Measurements from ENCODE around the gene THAP12. TPM values are rescaled to one million over a fixed set of nuclear protein-coding genes. Genes with fewer than 3 reads are reported as not detected.

THAP12 gene
- total and polyA plus RNA-seq, 2 of the 13 experiments (the other 11 are each of a cell fraction or from before 2014, with no cell fraction given), result 18.8 to 51.3 TPM

DNA sequence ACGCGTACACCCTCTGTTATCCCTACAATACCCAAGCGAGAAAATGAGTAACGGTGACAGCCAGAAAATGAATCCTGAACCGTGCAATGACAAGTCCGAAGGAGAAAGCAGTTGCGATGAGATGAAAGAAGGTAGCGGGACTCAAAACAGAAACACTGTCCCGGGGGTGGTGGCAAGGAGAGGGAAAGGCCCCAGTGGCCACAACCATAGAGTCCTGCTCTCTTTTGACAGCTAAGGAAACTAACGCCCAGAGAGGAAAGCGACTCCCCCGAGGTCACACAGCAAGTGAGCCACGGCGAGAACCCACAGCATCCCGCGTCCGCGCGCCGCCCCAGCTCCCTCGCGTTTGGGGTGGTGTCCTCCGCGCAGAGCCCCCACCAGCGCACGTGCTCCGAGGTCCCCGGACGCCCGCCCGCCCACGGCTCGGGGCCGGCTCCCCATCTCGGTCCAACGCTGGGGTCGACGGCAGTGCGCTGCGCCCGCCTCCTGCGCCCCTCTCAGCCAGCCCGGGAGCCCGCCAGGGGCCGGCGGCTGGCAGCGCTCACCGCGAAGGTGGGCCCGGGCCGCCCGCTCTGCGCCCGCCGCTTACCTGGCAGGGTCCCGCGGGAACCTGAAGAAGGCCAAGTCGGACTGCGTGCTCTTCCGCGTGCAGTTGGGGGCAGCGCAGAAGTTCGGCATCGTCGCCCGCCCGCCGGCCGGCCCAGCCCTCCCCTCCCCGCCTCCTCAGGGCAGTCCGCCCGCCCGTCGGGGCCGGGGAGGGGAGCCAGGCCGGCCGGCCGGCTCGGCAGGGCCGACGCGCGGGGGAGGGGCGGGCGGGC lies 564 bp downstream of the THAP12 start (continued):
- no peak for TF ChIP-seq MAF1 (CRISPR knock-in tag; IDR thresholded peaks at IDR 0.05; ENCODE audit: borderline replicate concordance)
- no peak for TF ChIP-seq ZFYVE20 (CRISPR knock-in tag; IDR thresholded peaks at IDR 0.05; ENCODE audit: borderline replicate concordance, low read depth)
- TF ChIP-seq PAX8 (CRISPR knock-in tag; IDR thresholded peaks at IDR 0.05; ENCODE audit: borderline replicate concordance), result 0 out of 2 replicates have a peak, but pooled peaks have one; percentile 46
- TF ChIP-seq ZNF263 (CRISPR knock-in tag; IDR thresholded peaks at IDR 0.05), result no peak
- TF ChIP-seq ZNF556 (CRISPR knock-in tag; IDR thresholded peaks at IDR 0.05; ENCODE audit: borderline replicate concordance), result 0 out of 2 replicates have a peak, but pooled peaks have one; percentile 19
- TF ChIP-seq, protein P1, sequence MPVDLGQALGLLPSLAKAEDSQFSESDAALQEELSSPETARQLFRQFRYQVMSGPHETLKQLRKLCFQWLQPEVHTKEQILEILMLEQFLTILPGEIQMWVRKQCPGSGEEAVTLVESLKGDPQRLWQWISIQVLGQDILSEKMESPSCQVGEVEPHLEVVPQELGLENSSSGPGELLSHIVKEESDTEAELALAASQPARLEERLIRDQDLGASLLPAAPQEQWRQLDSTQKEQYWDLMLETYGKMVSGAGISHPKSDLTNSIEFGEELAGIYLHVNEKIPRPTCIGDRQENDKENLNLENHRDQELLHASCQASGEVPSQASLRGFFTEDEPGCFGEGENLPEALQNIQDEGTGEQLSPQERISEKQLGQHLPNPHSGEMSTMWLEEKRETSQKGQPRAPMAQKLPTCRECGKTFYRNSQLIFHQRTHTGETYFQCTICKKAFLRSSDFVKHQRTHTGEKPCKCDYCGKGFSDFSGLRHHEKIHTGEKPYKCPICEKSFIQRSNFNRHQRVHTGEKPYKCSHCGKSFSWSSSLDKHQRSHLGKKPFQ (CRISPR knock-in tag; IDR thresholded peaks at IDR 0.05; ENCODE audit: insufficient replicate concordance), result no peak
- TF ChIP-seq, protein P2, sequence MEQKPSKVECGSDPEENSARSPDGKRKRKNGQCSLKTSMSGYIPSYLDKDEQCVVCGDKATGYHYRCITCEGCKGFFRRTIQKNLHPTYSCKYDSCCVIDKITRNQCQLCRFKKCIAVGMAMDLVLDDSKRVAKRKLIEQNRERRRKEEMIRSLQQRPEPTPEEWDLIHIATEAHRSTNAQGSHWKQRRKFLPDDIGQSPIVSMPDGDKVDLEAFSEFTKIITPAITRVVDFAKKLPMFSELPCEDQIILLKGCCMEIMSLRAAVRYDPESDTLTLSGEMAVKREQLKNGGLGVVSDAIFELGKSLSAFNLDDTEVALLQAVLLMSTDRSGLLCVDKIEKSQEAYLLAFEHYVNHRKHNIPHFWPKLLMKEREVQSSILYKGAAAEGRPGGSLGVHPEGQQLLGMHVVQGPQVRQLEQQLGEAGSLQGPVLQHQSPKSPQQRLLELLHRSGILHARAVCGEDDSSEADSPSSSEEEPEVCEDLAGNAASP (CRISPR knock-in tag; IDR thresholded peaks at IDR 0.05; ENCODE audit: borderline replicate concordance), result no peak
- TF ChIP-seq ZNF607 (CRISPR knock-in tag; IDR thresholded peaks at IDR 0.05; ENCODE audit: borderline replicate concordance), result 0 out of 2 replicates have a peak, but pooled peaks have one; percentile 10
- TF ChIP-seq ZNF768 (CRISPR knock-in tag; IDR thresholded peaks at IDR 0.05), result peak; percentile 99
- TF ChIP-seq MXD1 (CRISPR knock-in tag; IDR thresholded peaks at IDR 0.05), result 0 out of 2 replicates have a peak, but pooled peaks have one; percentile 36
- TF ChIP-seq, protein P3, sequence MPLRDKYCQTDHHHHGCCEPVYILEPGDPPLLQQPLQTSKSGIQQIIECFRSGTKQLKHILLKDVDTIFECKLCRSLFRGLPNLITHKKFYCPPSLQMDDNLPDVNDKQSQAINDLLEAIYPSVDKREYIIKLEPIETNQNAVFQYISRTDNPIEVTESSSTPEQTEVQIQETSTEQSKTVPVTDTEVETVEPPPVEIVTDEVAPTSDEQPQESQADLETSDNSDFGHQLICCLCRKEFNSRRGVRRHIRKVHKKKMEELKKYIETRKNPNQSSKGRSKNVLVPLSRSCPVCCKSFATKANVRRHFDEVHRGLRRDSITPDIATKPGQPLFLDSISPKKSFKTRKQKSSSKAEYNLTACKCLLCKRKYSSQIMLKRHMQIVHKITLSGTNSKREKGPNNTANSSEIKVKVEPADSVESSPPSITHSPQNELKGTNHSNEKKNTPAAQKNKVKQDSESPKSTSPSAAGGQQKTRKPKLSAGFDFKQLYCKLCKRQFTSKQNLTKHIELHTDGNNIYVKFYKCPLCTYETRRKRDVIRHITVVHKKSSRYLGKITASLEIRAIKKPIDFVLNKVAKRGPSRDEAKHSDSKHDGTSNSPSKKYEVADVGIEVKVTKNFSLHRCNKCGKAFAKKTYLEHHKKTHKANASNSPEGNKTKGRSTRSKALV (CRISPR knock-in tag; IDR thresholded peaks at IDR 0.05), result 0 out of 2 replicates have a peak, but pooled peaks have one; percentile 34
- TF ChIP-seq DPF2 (CRISPR knock-in tag; IDR thresholded peaks at IDR 0.05; ENCODE audit: borderline replicate concordance, low read depth), result no peak
- TF ChIP-seq ZNF574 (CRISPR knock-in tag; IDR thresholded peaks at IDR 0.05), result peak; percentile 46
- peak; percentile 56 for TF ChIP-seq YEATS4 (CRISPR knock-in tag; IDR thresholded peaks at IDR 0.05; ENCODE audit: borderline replicate concordance)
- TF ChIP-seq IRX3 (CRISPR knock-in tag; IDR thresholded peaks at IDR 0.05; ENCODE audit: borderline replicate concordance, low read depth), result peak; percentile 3; the same call in 1 of the 2 replicates
- TF ChIP-seq ZNF33A (CRISPR knock-in tag; IDR thresholded peaks at IDR 0.05; ENCODE audit: borderline replicate concordance), result no peak
- TF ChIP-seq STAT5B (CRISPR knock-in tag; IDR thresholded peaks at IDR 0.05), result no peak

All from HepG2 (cell line).